T-helper 22 cell (primary cell): ENCODE measurements around the gene PMS2.
A peak's percentile ranks its signal among the peaks of the same experiment; 100 is the strongest.
"Not testable (repeated sequence)": the region's sequence is repeated elsewhere in the genome, so short reads cannot be mapped to it uniquely, and the experiment has no call there.

ENCODE experiments used
- DNase-seq: peaks from one replicate; pipeline ENCODE4 v3.0.0-alpha.2; 2020; ENCODE audit warnings: low read depth

PMS2 gene

GRCh38 chr7:6008668-6009611 is at the start of gene PMS2, which contains the start of gene AIMP2:
Gene PMS2 (minus strand): TSS chr7:6009049. CDS start chr7:6009019, 30 bp downstream.
Gene AIMP2 (plus strand): TSS chr7:6009272. CDS start chr7:6009364, 92 bp downstream.
- peak; percentile 94 for DNase-seq

- DNase-seq = no peak
These were observed 48.7 kb upstream of the PMS2 start for GRCh38 chr7:6057316-6058129.

GRCh38 chr7:6056616-6057015 is 47.8 kb upstream of the PMS2 start:
- DNase-seq = no peak

GRCh38 chr7:6051185-6051584 is 42.3 kb upstream of the PMS2 start:
- DNase-seq = not testable (repeated sequence)

- DNase-seq = no peak
These were observed 40.9 kb upstream of the PMS2 start for GRCh38 chr7:6049780-6050179.

GRCh38 chr7:6035686-6036085 is 26.8 kb upstream of the PMS2 start:
- no peak for DNase-seq

- DNase-seq = no peak
These were observed 26.3 kb upstream of the PMS2 start for GRCh38 chr7:6035165-6035564.

GRCh38 chr7:6032641-6033040 is 23.8 kb upstream of the PMS2 start:
- DNase-seq = no peak

GRCh38 chr7:6032167-6032566 is 23.3 kb upstream of the PMS2 start:
- DNase-seq = no peak

- no peak for DNase-seq
These were observed 22.7 kb upstream of the PMS2 start for GRCh38 chr7:6031567-6031966.

- no peak for DNase-seq
These were observed 22.1 kb upstream of the PMS2 start, which contains the start of gene ANKRD61 for GRCh38 chr7:6030988-6031387. Gene ANKRD61 (plus strand): TSS chr7:6031376. CDS start chr7:6031376, 0 bp downstream.

- no peak for DNase-seq
These were observed 19.7 kb upstream of the PMS2 start for GRCh38 chr7:6028563-6028962.

- DNase-seq = no peak
These were observed 19.0 kb upstream of the PMS2 start for GRCh38 chr7:6027806-6028365.

- DNase-seq = no peak
These were observed 18.0 kb upstream of the PMS2 start for GRCh38 chr7:6026820-6027311.

GRCh38 chr7:6026011-6026819 is 17.4 kb upstream of the PMS2 start:
- DNase-seq = peak; percentile 37

- DNase-seq = no peak
These were observed 15.2 kb upstream of the PMS2 start for GRCh38 chr7:6023974-6024435.

GRCh38 chr7:6022707-6023106 is 13.9 kb upstream of the PMS2 start:
- DNase-seq = no peak

- DNase-seq = no peak
These were observed 11.8 kb upstream of the PMS2 start for GRCh38 chr7:6020371-6021286.

- DNase-seq = no peak
These were observed 7.8 kb upstream of the PMS2 start for GRCh38 chr7:6016653-6016966.

GRCh38 chr7:6015917-6016652 is 7.2 kb upstream of the PMS2 start:
- DNase-seq = no peak
